H9 (cell line): ENCODE data around the gene CYGB. TPM values are rescaled to one million over a fixed set of nuclear protein-coding genes. Genes with fewer than 3 reads are reported as not detected.

Experiments
- DNase-seq: peaks from one replicate; pipeline ENCODE4 v3.0.0-alpha.2; 2017
- H2AFZ ChIP-seq: one replicate; pipeline ENCODE4 v1.6.1; 2013; ENCODE audit warnings: mild to moderate bottlenecking, low read length, control low read depth, moderate library complexity
- H2AK5ac ChIP-seq: 2 replicates; pipeline ENCODE4 v1.6.1; 2013; ENCODE audit warnings: low read length, control low read depth, mixed read lengths; ENCODE audit not compliant: insufficient read length
- H2BK120ac ChIP-seq: one replicate; pipeline ENCODE4 v1.6.1; 2013; ENCODE audit warnings: low read depth, mild to moderate bottlenecking, low read length, control low read depth, inconsistent platforms; ENCODE audit not compliant: poor library complexity, severe bottlenecking
- H2BK12ac ChIP-seq: 2 replicates; pipeline ENCODE4 v1.6.1; 2013; ENCODE audit warnings: low read length, control low read depth, mixed read lengths, low read depth; ENCODE audit not compliant: insufficient read length
- H2BK15ac ChIP-seq: 2 replicates; pipeline ENCODE4 v1.6.1; 2013; ENCODE audit warnings: low read depth, low read length, control low read depth
- H2BK20ac ChIP-seq: one replicate; pipeline ENCODE4 v1.6.1; 2013; ENCODE audit warnings: low read depth, mild to moderate bottlenecking, low read length, control low read depth, inconsistent platforms; ENCODE audit not compliant: poor library complexity, severe bottlenecking
- H2BK5ac ChIP-seq: 2 replicates; pipeline ENCODE4 v1.6.1; 2013; ENCODE audit warnings: low read length, control low read depth, mixed read lengths; ENCODE audit not compliant: insufficient read length
- H3K14ac ChIP-seq: 2 replicates; pipeline ENCODE4 v1.6.1; 2013; ENCODE audit warnings: low read length, control low read depth; ENCODE audit not compliant: insufficient read depth
- H3K18ac ChIP-seq: 2 replicates; pipeline ENCODE4 v1.6.1; 2013; ENCODE audit warnings: low read depth, mild to moderate bottlenecking, mixed read lengths, low read length, control low read depth; ENCODE audit not compliant: insufficient read length
- H3K23ac ChIP-seq: 2 replicates; pipeline ENCODE4 v1.6.1; 2013; ENCODE audit warnings: low read length, control low read depth, mixed read lengths, low read depth; ENCODE audit not compliant: insufficient read length
- H3K23me2 ChIP-seq: 2 replicates; pipeline ENCODE4 v1.6.1; 2013; ENCODE audit warnings: low read depth, mild to moderate bottlenecking, mixed read lengths, low read length, control low read depth; ENCODE audit not compliant: insufficient read length, poor library complexity, severe bottlenecking
- H3K27ac ChIP-seq: 2 replicates; pipeline ENCODE4 v1.5.1; 2013; ENCODE audit warnings: low read length, control low read depth, mixed read lengths, low read depth; ENCODE audit not compliant: insufficient read length
- H3K27me3 ChIP-seq: 2 replicates; pipeline ENCODE4 v1.6.1; 2013; ENCODE audit warnings: low read length, control low read depth, inconsistent platforms; ENCODE audit not compliant: insufficient read depth
- H3K4ac ChIP-seq: 2 replicates; pipeline ENCODE4 v1.6.1; 2013; ENCODE audit warnings: low read depth, mild to moderate bottlenecking, control low read depth, inconsistent platforms, low read length, moderate library complexity
- H3K4me1 ChIP-seq: 2 replicates; pipeline ENCODE4 v1.6.1; 2013; ENCODE audit warnings: low read length, control low read depth, inconsistent platforms; ENCODE audit not compliant: insufficient read depth
- H3K4me2 ChIP-seq: 2 replicates; pipeline ENCODE4 v1.6.1; 2013; ENCODE audit warnings: low read length, control low read depth, mixed read lengths; ENCODE audit not compliant: insufficient read length, insufficient read depth
- H3K56ac ChIP-seq: 2 replicates; pipeline ENCODE4 v1.6.1; 2013; ENCODE audit warnings: low read depth, mild to moderate bottlenecking, mixed read lengths, low read length, control low read depth; ENCODE audit not compliant: insufficient read length
- H3K79me1 ChIP-seq: 2 replicates; pipeline ENCODE4 v1.6.1; 2013; ENCODE audit warnings: low read depth, mild to moderate bottlenecking, moderate library complexity, low read length, control low read depth, inconsistent platforms; ENCODE audit not compliant: insufficient read depth, poor library complexity, severe bottlenecking
- H3K79me2 ChIP-seq: 2 replicates; pipeline ENCODE4 v1.6.1; 2013; ENCODE audit warnings: low read length, control low read depth, inconsistent platforms; ENCODE audit not compliant: insufficient read depth
- H3K9ac ChIP-seq: 2 replicates; pipeline ENCODE4 v1.6.1; 2013; ENCODE audit warnings: low read length, control low read depth, mixed read lengths; ENCODE audit not compliant: insufficient read length; ENCODE audit errors: extremely low read depth
- H3K9me3 ChIP-seq: one replicate; pipeline ENCODE4 v1.6.1; 2013; ENCODE audit warnings: low read depth, low read length, inconsistent platforms; ENCODE audit not compliant: control insufficient read depth
- H3T11ph ChIP-seq: one replicate; pipeline ENCODE4 v1.6.1; 2013; ENCODE audit warnings: mild to moderate bottlenecking, low read length, control low read depth, inconsistent platforms
- H4K20me1 ChIP-seq: one replicate; pipeline ENCODE4 v1.6.1; 2013; ENCODE audit not compliant: control insufficient read depth, insufficient read length, insufficient read depth
- H4K5ac ChIP-seq: 2 replicates; pipeline ENCODE4 v1.6.1; 2013; ENCODE audit warnings: low read depth, mild to moderate bottlenecking, mixed read lengths, low read length, control low read depth; ENCODE audit not compliant: insufficient read length
- H4K8ac ChIP-seq: replicated peaks from 2 replicates; pipeline ENCODE4 v1.6.1; 2013; ENCODE audit warnings: low read length, control low read depth, mixed read lengths, low read depth; ENCODE audit not compliant: insufficient read length
- H4K91ac ChIP-seq: 2 replicates; pipeline ENCODE4 v1.6.1; 2013; ENCODE audit warnings: low read depth, mild to moderate bottlenecking, moderate library complexity, mixed read lengths, low read length, control low read depth; ENCODE audit not compliant: insufficient read length
- H3K27ac Mint-ChIP-seq, 3 experiments: 2 replicates in 2 of 3; 3 replicates in 1 of 3; pipeline ENCODE4 v1.8.0; 2020 to 2021; ENCODE audit warnings: mixed read lengths in 3 of 3, mild to moderate bottlenecking in 1 of 3, moderate library complexity in 1 of 3
- H3K27me3 Mint-ChIP-seq: 2 replicates; pipeline ENCODE4 v1.8.0; 2021; ENCODE audit warnings: low read depth, mild to moderate bottlenecking, moderate library complexity, mixed read lengths
- H3K36me3 Mint-ChIP-seq, 3 experiments: 2 replicates in 2 of 3; 3 replicates in 1 of 3; pipeline ENCODE4 v1.8.0; 2020 to 2021; ENCODE audit warnings: low read depth in 3 of 3, mixed read lengths in 3 of 3; ENCODE audit not compliant: insufficient read depth in 1 of 3
- H3K4me1 Mint-ChIP-seq, 2 experiments: 2 replicates each; pipeline ENCODE4 v1.8.0; 2020; ENCODE audit warnings: mixed read lengths in 2 of 2
- H3K4me3 Mint-ChIP-seq, 2 experiments: 2 replicates in 1 of 2; 3 replicates in 1 of 2; pipeline ENCODE4 v1.8.0; 2020 to 2021; ENCODE audit warnings: mild to moderate bottlenecking in 2 of 2, mixed read lengths in 2 of 2, moderate library complexity in 1 of 2
- H3K9me3 Mint-ChIP-seq, 2 experiments: 2 replicates in 1 of 2; 3 replicates in 1 of 2; pipeline ENCODE4 v1.8.0; 2020; ENCODE audit warnings: mild to moderate bottlenecking in 2 of 2, mixed read lengths in 2 of 2, moderate library complexity in 1 of 2
- CTCF ChIP-seq: fragments of 200-600 bp; sonication (generic); conservative IDR thresholded peaks from 3 replicates; pipeline ENCODE4 v1.8.0; 2021; ENCODE audit warnings: antibody characterized with exemption, mild to moderate bottlenecking
- WGBS: extraction: QIAGEN DNeasy Blood & Tissue Kit; methylation state at CpG from one replicate; pipeline ENCODE4 v1.1.7; 2013; ENCODE audit warnings: missing lambda C conversion rate, low lambda C conversion rate, mixed read lengths; ENCODE audit not compliant: insufficient read length; ENCODE audit errors: extremely low coverage; 5-methylcytosine and 5-hydroxymethylcytosine counted together
- total RNA-seq: library from RNA; stranded (reverse); gene quantifications from 2 replicates; pipeline ENCODE4 v1.2.1, GENCODE V29; 2021

Gene CYGB
- total RNA-seq, 1 experiment from 2014 or later, result 2.4 TPM

GRCh38 chr17:76579281-76579680 lies 41.8 kb upstream of the CYGB start:
- peaks cover 2 to 10% of the 10 kb centered on the region in 2 experiments; a peak in 3 of 5 replicates for H3K9me3 Mint-ChIP-seq
- H3K27me3 Mint-ChIP-seq, result peaks cover 39% of the 10 kb centered on the region
- Histone ChIP-seq H3K4me1 (no peaks in the 10 kb centered on the region), H3K4me2 (no peak overlapping the region), H3K9me3 (no peaks in the 10 kb centered on the region), H3K23ac (no peak overlapping the region), H3K9ac (no peak overlapping the region), H3K27me3 (peaks cover 4% of the 10 kb centered on the region; the same call in 1 of the 2 replicates), H3K4ac (no peak overlapping the region), H4K5ac (no peak overlapping the region), H3K23me2 (no peaks in the 10 kb centered on the region), H4K20me1 (no peaks in the 10 kb centered on the region), H3K79me2 (no peaks in the 10 kb centered on the region), H3K27ac (no peak overlapping the region), H3K14ac (no peak overlapping the region), H3K18ac (no peak overlapping the region), H2AK5ac (no peak overlapping the region), H4K8ac (no peak overlapping the region), H3K56ac (no peak overlapping the region), H2BK5ac (no peak overlapping the region), H3T11ph (no peak overlapping the region), H3K79me1 (no peaks in the 10 kb centered on the region), H4K91ac (no peak overlapping the region), H2BK20ac (no peak overlapping the region), H2BK15ac (no peak overlapping the region), H2AFZ (no peak overlapping the region), H2BK120ac (no peak overlapping the region), H2BK12ac (no peak overlapping the region)
- H3K4me1 Mint-ChIP-seq, result peaks cover 14 to 23% of the 10 kb centered on the region in 2 experiments
- WGBS, result no CpG with 5 or more reads among the region's 2 CpGs
- no peaks in the 10 kb centered on the region; a peak in 1 of 7 replicates for H3K36me3 Mint-ChIP-seq
- TF ChIP-seq CTCF, result no peak
- H3K4me3 Mint-ChIP-seq, result no peak overlapping the region
- H3K27ac Mint-ChIP-seq, result no peak overlapping the region
- no peak for DNase-seq
